ENCODE results near the gene RAP1A.

RAP1A gene

GRCh38 chr1:111577814-111578213 is 41.8 kb upstream of the RAP1A start:
- no peak overlapping the region for H3K27ac ChIP-seq
- no peak for TF ChIP-seq CTCF (conservative IDR thresholded peaks at IDR 0.05; ENCODE audit: low read depth)
- no peak for DNase-seq (ENCODE audit: low spot score)
- ChIA-PET POLR2A (ENCODE audit: low non-redundant PET) (no interaction called here), CTCF (interaction anchor here (1.0 kb wide), 1 partner anchor 13 kb away, joined by 3 read pairs; no protein-coding TSS in a partner anchor)

GRCh38 chr1:111581166-111581565 is 38.4 kb upstream of the RAP1A start:
- CTCF ChIA-PET: no interaction called here
- TF ChIP-seq CTCF (conservative IDR thresholded peaks at IDR 0.05; ENCODE audit: low read depth): no peak

GRCh38 chr1:111582016-111582415 is 37.6 kb upstream of the RAP1A start:
- no peak overlapping the region for H3K27ac ChIP-seq
- DNase-seq (ENCODE audit: low spot score): no peak
- TF ChIP-seq CTCF (conservative IDR thresholded peaks at IDR 0.05; ENCODE audit: low read depth): no peak
- POLR2A ChIA-PET (ENCODE audit: low non-redundant PET): no interaction called here
- CTCF ChIA-PET: no interaction called here

More at GRCh38 chr1:111581166-111581565, 38.4 kb upstream of the RAP1A start:
- DNase-seq (ENCODE audit: low spot score): no peak
- POLR2A ChIA-PET (ENCODE audit: low non-redundant PET): no interaction called here
- no peak overlapping the region for H3K27ac ChIP-seq

GRCh38 chr1:111582644-111583618 is 36.7 kb upstream of the RAP1A start:
- H3K27ac ChIP-seq: no peak overlapping the region
- CTCF ChIA-PET: interaction anchor here (0.7 kb wide), 1 partner anchor 171 kb away, joined by 5 read pairs; no protein-coding TSS in a partner anchor
- DNase-seq (ENCODE audit: low spot score): no peak
- TF ChIP-seq CTCF (conservative IDR thresholded peaks at IDR 0.05; ENCODE audit: low read depth): no peak
- POLR2A ChIA-PET (ENCODE audit: low non-redundant PET): interaction anchor here (0.6 kb wide), 1 partner anchor 87 kb away, joined by 3 read pairs; no protein-coding TSS in a partner anchor

GRCh38 chr1:111585447-111586086 is 34.0 kb upstream of the RAP1A start:
- no peak for DNase-seq (ENCODE audit: low spot score)
- H3K27ac ChIP-seq: no peak overlapping the region
- no peak for TF ChIP-seq CTCF (conservative IDR thresholded peaks at IDR 0.05; ENCODE audit: low read depth)
- ChIA-PET POLR2A (ENCODE audit: low non-redundant PET) (no interaction called here), CTCF (no interaction called here)

GRCh38 chr1:111586112-111586511 is 33.5 kb upstream of the RAP1A start:
- ChIA-PET POLR2A (ENCODE audit: low non-redundant PET) (no interaction called here), CTCF (no interaction called here)
- DNase-seq (ENCODE audit: low spot score): no peak
- no peak overlapping the region for H3K27ac ChIP-seq
- TF ChIP-seq CTCF (conservative IDR thresholded peaks at IDR 0.05; ENCODE audit: low read depth): no peak

Data from RWPE1 (cell line).